Embryonic facial prominence (tissue), 1 donor: Measurements from ENCODE around the gene DPM3.

Experiments used
- DNase-seq: peaks from one replicate; pipeline ENCODE4 v3.0.0-alpha.2; 2016; ENCODE audit errors: extremely low spot score

DPM3 gene

DNA sequence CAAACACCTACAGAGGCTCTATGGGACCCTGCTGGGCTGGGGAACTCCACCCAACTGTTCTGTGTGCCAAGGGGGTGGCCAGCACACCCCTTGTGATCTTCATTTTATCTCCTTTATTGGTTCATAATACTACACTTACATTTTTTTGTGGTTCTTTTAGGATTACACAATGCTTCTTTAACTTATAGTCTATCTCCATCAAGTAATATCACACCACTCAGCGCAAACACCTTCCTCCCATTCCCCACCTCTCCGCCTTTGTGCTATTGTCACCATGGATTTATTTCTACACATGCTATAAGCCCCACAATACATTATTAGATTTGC is 45.7 kb downstream of the DPM3 start:
- no peak for DNase-seq

DNA sequence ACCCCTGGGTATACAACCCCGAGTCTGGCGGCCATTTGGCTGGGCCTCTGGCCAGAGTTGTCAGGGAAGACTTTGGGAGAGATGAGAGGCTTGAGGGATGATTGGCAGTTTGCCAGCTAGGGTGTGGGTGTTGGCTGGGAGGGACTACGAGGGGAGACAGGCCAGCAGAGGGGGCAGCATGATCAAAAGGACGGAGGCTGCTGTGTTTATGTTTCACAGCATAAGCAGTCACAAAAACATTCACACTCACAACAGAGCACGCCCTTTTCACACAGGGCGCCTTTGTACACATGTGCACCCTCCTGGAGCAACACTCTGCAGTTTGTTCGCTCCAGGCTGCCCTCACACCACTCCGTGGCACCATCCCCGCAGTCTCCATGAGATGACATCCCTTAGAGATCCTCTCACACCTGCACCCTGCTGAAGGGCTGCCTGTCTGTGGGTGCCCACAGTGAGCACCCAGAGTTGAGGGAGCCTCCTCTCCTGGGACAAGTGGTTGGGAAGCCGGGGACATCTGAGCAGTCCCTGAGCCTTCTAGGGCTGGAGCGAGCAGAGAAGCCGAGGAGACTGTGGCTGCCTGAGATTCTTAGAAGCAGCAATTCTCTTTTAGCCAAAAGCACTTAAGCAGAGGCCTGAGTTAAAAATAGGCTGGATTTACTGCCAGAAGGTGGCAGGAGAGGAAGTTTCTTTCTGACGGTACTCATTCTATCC is 46.3 kb downstream of the DPM3 start:
- DNase-seq, result no peak

DNA sequence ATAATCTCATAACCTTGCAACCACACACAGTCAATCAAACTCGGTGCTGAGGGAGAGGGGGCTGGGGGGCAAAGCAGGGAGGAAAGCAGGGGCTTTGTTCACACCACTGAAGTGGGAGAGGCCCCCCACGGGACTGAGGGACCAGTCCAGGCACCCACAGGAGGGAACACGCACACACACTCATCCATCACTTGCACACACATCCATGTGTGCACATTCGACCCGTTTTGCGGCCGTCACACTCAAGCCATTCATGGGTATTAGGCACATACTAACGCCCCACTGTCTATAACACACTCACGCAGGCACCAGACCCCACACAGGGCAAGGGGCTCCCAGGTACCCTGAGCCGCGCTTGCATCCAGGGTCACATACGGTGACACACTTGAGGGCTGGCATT is 47.7 kb downstream of the DPM3 start:
- DNase-seq, result no peak

DNA sequence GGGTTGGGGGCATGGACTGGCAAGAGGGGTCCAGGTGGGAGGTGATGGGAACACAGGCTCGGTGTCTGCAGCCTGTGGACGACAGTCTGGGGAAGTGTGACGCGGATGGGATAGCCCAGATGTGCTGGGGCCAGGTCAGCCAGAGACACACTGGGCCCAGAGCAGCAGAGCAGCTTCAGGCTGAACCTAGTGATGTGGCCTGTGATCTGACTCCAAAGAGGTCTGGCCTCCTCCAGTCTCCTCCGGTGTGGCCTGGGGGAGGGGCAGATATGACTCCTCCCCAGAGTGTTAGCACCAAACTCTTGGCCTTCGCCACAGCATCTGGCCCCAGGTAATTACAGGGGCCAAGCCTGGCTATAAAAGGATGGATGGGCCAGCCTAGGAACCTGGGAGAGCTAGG is 48.2 kb downstream of the DPM3 start:
- no peak for DNase-seq

DNA sequence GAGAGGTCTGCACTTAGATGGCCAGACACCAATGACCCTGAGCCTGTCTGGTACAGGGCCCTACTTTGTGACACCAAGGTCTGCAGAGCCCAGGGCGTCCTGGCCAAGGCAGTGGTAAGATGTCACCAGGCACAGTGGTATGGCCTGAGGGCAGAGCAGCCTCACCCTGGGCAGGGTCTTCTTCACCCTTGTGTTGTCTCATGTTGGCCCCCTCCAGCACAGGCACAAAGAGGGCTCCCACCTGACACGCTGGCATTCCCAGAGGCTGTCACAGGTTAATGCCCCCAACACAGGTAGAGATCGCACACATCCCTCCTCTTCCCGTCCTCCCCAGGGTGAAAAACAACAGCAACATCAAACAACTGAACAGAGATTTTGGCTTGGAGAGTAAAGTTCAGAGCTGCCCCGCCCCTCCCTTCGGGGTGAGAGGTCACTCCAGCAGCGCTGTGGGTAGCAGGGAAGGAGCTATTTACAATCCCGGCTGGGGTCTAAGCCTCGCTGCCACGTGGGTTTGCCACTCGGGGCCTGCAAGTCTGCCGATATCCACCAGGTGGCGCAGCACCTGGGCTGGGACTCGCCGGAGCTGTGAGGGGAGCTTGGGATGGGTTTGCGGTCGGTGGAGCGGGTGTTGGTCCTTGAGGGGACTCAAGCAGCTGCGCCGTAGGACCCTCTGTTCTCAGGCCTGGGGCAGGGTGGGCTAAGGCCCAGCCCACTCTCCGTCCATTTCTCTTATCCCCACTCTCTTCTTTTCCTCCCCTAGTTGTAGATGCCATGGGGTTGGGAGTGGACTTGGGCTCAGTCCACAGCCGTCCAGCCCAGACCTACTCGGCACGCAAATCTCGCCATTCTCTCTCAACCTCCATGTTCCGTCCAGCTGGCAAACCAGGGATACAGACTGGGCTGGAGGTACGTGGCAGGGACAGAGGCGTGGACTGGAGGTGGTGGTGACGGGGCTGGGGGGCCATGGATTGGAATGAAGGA is 49.0 kb downstream of the DPM3 start:
- DNase-seq, result no peak
